H1 (cell line): ENCODE measurements around the gene GRB7.

Experiments used
- CTCF ChIP-seq, 3 experiments: IDR thresholded peaks; 1 replicate in 2 of 3; 2 replicates in 1 of 3; pipeline versions ENCODE4 v1.5.1 to v1.6.1; 2011; ENCODE audit warnings: low read length in 3 of 3, mild to moderate bottlenecking in 3 of 3, inconsistent platforms in 2 of 3, low read depth in 1 of 3, moderate library complexity in 1 of 3; ENCODE audit not compliant: insufficient read depth in 1 of 3; ENCODE audit errors: control extremely low read depth in 1 of 3
- EP300 ChIP-seq, 2 experiments: IDR thresholded peaks; 1 replicate in 1 of 2; 2 replicates in 1 of 2; pipeline ENCODE4 v1.6.1; 2011 to 2012; ENCODE audit warnings: low read depth in 2 of 2, low read length in 2 of 2, mild to moderate bottlenecking in 2 of 2, borderline replicate concordance in 1 of 2, inconsistent platforms in 1 of 2, moderate library complexity in 1 of 2
- KDM1A ChIP-seq: fragments of 200-600, 300-600 bp; sonication (generic); IDR thresholded peaks from 2 replicates; pipeline ENCODE4 v1.7.1; 2016; ENCODE audit warnings: mild to moderate bottlenecking, low read length, borderline replicate concordance
- POLR2AphosphoS5 ChIP-seq: IDR thresholded peaks from 2 replicates; pipeline ENCODE4 v1.6.1; 2011; ENCODE audit warnings: low read depth, low read length
- RFX5 ChIP-seq: IDR thresholded peaks from 2 replicates; pipeline ENCODE4 v1.6.1; 2011; ENCODE audit warnings: low read depth, low read length, improper control_type of control experiment, borderline replicate concordance
- RXRA ChIP-seq: IDR thresholded peaks from 2 replicates; pipeline ENCODE4 v1.6.1; 2011; ENCODE audit warnings: low read depth, mild to moderate bottlenecking, low read length, moderate library complexity; ENCODE audit not compliant: insufficient read depth

- TF ChIP-seq KDM1A (no peak), RXRA (no peak), CTCF (IDR thresholded peaks at IDR 0.05; ENCODE audit: control extremely low read depth in 1 of 3, insufficient read depth in 1 of 3, low read depth in 1 of 3, low read length in 3 of 3) (no peak), RFX5 (no peak), EP300 (IDR thresholded peaks at IDR 0.05; ENCODE audit: borderline replicate concordance in 1 of 2, low read depth in 2 of 2, low read length in 2 of 2) (no peak), POLR2AphosphoS5 (no peak)
Observed at GRCh38 chr17:39709998-39710964, 27.5 kb upstream of the GRB7 start.
